A673 (cell line): ENCODE data around the gene KLHL35.

Source experiments
- CTCF ChIP-seq: fragments of 300-800, 200-600 bp; sonication (generic); conservative IDR thresholded peaks from 2 replicates; pipeline ENCODE4 v1.5.1; 2017; ENCODE audit warnings: low read depth, mild to moderate bottlenecking, antibody characterized with exemption, low read length, moderate library complexity, mixed read lengths
- EZH2 ChIP-seq: fragments of 200-600 bp; sonication (generic); IDR thresholded peaks from 2 replicates; pipeline ENCODE4 v1.6.1; 2017; ENCODE audit warnings: borderline replicate concordance, low read depth, mild to moderate bottlenecking, mixed read lengths, antibody characterized with exemption, low read length; ENCODE audit not compliant: poor library complexity, severe bottlenecking

GRCh38 chr11:75440960-75441803, 8.2 kb upstream of the KLHL35 start:
- TF ChIP-seq CTCF = no peak
- TF ChIP-seq EZH2 = no peak
